Left lung (tissue), 10 donors: ENCODE results near the gene MSANTD1. TPM values are rescaled to one million over a fixed set of nuclear protein-coding genes. Genes with fewer than 3 reads are reported as not detected.

Source experiments
- ATAC-seq: fragments of 200-7000 bp; cut with Tn5 transposase; one replicate; pipeline ENCODE4 v1.9.1; 2020; ENCODE audit warnings: moderate library complexity
- DNase-seq, 4 donors: peaks; one replicate each; pipeline ENCODE4 v3.0.0-alpha.2; 2013 to 2020
- H3K27ac ChIP-seq, 2 donors: fragments of 200-600 bp; sonication (generic) in 1 of 2; one replicate each; pipeline versions ENCODE4 v1.5.0 to v1.8.0; 2020 to 2021
- H3K27me3 ChIP-seq, 2 donors: fragments of 200-600 bp; sonication (generic) in 1 of 2; one replicate each; pipeline versions ENCODE4 v1.5.0 to v1.8.0; 2020 to 2021
- H3K36me3 ChIP-seq, 2 donors: fragments of 200-600 bp; sonication (generic) in 1 of 2; one replicate each; pipeline versions ENCODE4 v1.5.0 to v1.8.0; 2020 to 2021
- H3K4me1 ChIP-seq, 2 donors: fragments of 200-600 bp; one replicate each; pipeline ENCODE4 v1.8.0; 2021
- H3K4me3 ChIP-seq, 2 donors: fragments of 200-600 bp; sonication (generic) in 1 of 2; one replicate each; pipeline versions ENCODE4 v1.5.0 to v1.8.0; 2020 to 2021; ENCODE audit warnings: mild to moderate bottlenecking in 1 of 2
- H3K9me3 ChIP-seq, 2 donors: fragments of 200-600 bp; sonication (generic) in 1 of 2; one replicate each; pipeline versions ENCODE4 v1.5.0 to v1.8.0; 2020 to 2021
- CTCF ChIP-seq, 2 donors: fragments of 200-600 bp; sonication (generic) in 1 of 2; IDR thresholded peaks; one replicate each; pipeline versions ENCODE4 v1.5.0 to v1.8.0; 2021; ENCODE audit warnings: antibody characterized with exemption in 2 of 2
- intact Hi-C, 2 donors: fragments of 100-400 bp; cut with DNase I; formaldehyde crosslinking; loops; one replicate each; pipeline versions ENCODE4 v1.11.2 to v1.14.2; 2022
- polyA plus RNA-seq, 6 donors: library from polyadenylated mRNA; unstranded; fragments of 120-200 nt; gene quantifications; one replicate each; pipeline ENCODE4 v1.2.1, GENCODE V29; 2013; ENCODE audit not compliant: insufficient read length in 6 of 6
- total RNA-seq, 2 donors: library from RNA; stranded (reverse); fragmentation: NEBNext Ultra II Directional; extraction: Animal tissue kit (Norgen Biotek cat#: 25700); gene quantifications; one replicate each; pipeline ENCODE4 v1.2.1, GENCODE V29; 2021
- donor health status: DM: no; HTN: yes; CAD: no.
- donor health status: DM: no; HTN: no; CAD: no.

MSANTD1 gene
- total and polyA plus RNA-seq, 8 donors, result 0.54 to 1.4 (median 1.0) TPM

- Histone ChIP-seq H3K4me1 (peaks cover 0 to 28% of the 10 kb centered on the region in 2 donors), H3K27ac (no peak overlapping the region), H3K4me3 (no peak overlapping the region), H3K9me3 (no peaks in the 10 kb centered on the region), H3K36me3 (peaks cover 0 to 91% of the 10 kb centered on the region in 2 donors), H3K27me3 (no peaks in the 10 kb centered on the region)
- no peak for ATAC-seq
- DNase-seq, result peak in 1 of 4 donors; percentile 52
- no peak for TF ChIP-seq CTCF (IDR thresholded peaks at IDR 0.05)
- intact Hi-C loops, result no loop called here
Measured at GRCh38 chr4:3228881-3229280, 20.1 kb upstream of the MSANTD1 start.

GRCh38 chr4:3229328-3229727, 19.6 kb upstream of the MSANTD1 start:
- no peaks in the 10 kb centered on the region for H3K9me3 ChIP-seq
- intact Hi-C loops, result no loop called here
- ATAC-seq, result no peak
- H3K4me1 ChIP-seq, result peaks cover 0 to 27% of the 10 kb centered on the region in 2 donors
- peak in 1 of 4 donors; percentile 41 for DNase-seq
- peaks cover 0 to 91% of the 10 kb centered on the region in 2 donors for H3K36me3 ChIP-seq
- H3K4me3 ChIP-seq, result no peak overlapping the region
- H3K27ac ChIP-seq, result no peak overlapping the region
- H3K27me3 ChIP-seq, result no peaks in the 10 kb centered on the region
- no peak for TF ChIP-seq CTCF (IDR thresholded peaks at IDR 0.05)

GRCh38 chr4:3229964-3230363, 19.0 kb upstream of the MSANTD1 start:
- peaks cover 0 to 91% of the 10 kb centered on the region in 2 donors for H3K36me3 ChIP-seq
- intact Hi-C loops, result no loop called here
- no peak for TF ChIP-seq CTCF (IDR thresholded peaks at IDR 0.05)

GRCh38 chr4:3231471-3231870, 17.5 kb upstream of the MSANTD1 start:
- Histone ChIP-seq H3K9me3 (no peaks in the 10 kb centered on the region), H3K4me1 (peaks cover 0 to 7% of the 10 kb centered on the region in 2 donors), H3K27ac (no peak overlapping the region), H3K27me3 (no peaks in the 10 kb centered on the region), H3K36me3 (peaks cover 0 to 94% of the 10 kb centered on the region in 2 donors), H3K4me3 (no peak overlapping the region)
- DNase-seq, result no peak
- intact Hi-C loops, result no loop called here
- no peak for TF ChIP-seq CTCF (IDR thresholded peaks at IDR 0.05)
- no peak for ATAC-seq

More at GRCh38 chr4:3229964-3230363, 19.0 kb upstream of the MSANTD1 start:
- ATAC-seq (no peak), DNase-seq (peak in 1 of 4 donors; percentile 67)
- H3K4me1 ChIP-seq, result peaks cover 0 to 20% of the 10 kb centered on the region in 2 donors
- H3K4me3 ChIP-seq, result no peak overlapping the region
- H3K9me3 ChIP-seq, result no peaks in the 10 kb centered on the region
- no peaks in the 10 kb centered on the region for H3K27me3 ChIP-seq
- H3K27ac ChIP-seq, result no peak overlapping the region

- H3K4me1 ChIP-seq, result peaks cover 0 to 1% of the 10 kb centered on the region in 2 donors
Measured at GRCh38 chr4:3232001-3232400, 17.0 kb upstream of the MSANTD1 start.

More at GRCh38 chr4:3232001-3232400, 17.0 kb upstream of the MSANTD1 start:
- ATAC-seq (no peak), DNase-seq (peak in 1 of 4 donors; percentile 61)
- TF ChIP-seq CTCF (IDR thresholded peaks at IDR 0.05), result no peak
- no peaks in the 10 kb centered on the region for H3K27me3 ChIP-seq
- peaks cover 0 to 95% of the 10 kb centered on the region in 2 donors for H3K36me3 ChIP-seq
- intact Hi-C loops, result no loop called here
- H3K9me3 ChIP-seq, result no peaks in the 10 kb centered on the region
- H3K4me3 ChIP-seq, result no peak overlapping the region
- H3K27ac ChIP-seq, result no peak overlapping the region
